Measurements from ENCODE around the gene PTPRD.

DNA sequence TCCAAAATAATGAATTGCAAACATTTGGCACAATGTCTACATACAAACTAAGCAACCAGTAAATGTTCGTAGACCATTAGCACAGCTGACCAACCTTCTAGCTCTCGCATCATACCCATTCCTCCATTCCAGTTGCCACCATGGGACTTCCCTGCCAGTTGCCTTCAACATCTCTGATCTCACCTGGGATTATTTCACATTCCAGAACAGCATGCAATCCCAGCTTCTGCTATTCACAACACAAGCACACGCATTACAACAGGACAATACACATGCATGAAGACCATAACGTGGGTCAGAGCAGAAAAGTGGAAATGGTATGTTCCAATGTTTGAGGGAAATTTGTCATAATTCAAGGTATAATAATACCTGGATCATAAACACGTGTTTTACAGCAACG lies 1965.0 kb downstream of the PTPRD start:
- no peak for TF ChIP-seq CTCF (conservative IDR thresholded peaks at IDR 0.05; ENCODE audit: low read length)
- TF ChIP-seq EZH2phosphoT487 (IDR thresholded peaks at IDR 0.05; ENCODE audit: borderline replicate concordance) = no peak

Measured in Loucy (cell line).